ENCODE measurements around the gene ZNF786.

Gene ZNF786

DNA sequence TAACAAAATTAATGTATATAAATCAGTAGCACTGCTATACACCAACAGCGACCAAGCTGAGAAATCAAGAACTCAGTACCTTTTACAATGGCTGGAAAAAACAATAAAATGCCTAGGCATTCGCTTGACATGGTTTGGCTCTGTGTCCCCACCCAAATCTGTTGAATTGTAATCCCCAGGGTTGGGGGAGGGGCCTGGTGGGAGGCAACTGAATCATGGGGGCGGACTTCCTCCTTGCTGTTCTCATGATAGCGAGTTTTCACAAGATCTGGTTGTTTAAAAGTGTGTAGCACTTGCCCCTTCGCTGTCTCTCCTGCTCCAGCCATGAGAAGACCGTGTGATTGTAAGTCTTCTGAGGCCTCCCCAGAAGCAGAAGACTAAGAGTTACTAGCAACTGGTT lies 8.6 kb downstream of the ZNF786 start:
- no peak for DNase-seq (ENCODE audit: extremely low read depth, low read depth)
- TF ChIP-seq, protein P1, sequence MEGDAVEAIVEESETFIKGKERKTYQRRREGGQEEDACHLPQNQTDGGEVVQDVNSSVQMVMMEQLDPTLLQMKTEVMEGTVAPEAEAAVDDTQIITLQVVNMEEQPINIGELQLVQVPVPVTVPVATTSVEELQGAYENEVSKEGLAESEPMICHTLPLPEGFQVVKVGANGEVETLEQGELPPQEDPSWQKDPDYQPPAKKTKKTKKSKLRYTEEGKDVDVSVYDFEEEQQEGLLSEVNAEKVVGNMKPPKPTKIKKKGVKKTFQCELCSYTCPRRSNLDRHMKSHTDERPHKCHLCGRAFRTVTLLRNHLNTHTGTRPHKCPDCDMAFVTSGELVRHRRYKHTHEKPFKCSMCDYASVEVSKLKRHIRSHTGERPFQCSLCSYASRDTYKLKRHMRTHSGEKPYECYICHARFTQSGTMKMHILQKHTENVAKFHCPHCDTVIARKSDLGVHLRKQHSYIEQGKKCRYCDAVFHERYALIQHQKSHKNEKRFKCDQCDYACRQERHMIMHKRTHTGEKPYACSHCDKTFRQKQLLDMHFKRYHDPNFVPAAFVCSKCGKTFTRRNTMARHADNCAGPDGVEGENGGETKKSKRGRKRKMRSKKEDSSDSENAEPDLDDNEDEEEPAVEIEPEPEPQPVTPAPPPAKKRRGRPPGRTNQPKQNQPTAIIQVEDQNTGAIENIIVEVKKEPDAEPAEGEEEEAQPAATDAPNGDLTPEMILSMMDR (IDR thresholded peaks at IDR 0.05; ENCODE audit: low read depth, low read length): no peak

DNA sequence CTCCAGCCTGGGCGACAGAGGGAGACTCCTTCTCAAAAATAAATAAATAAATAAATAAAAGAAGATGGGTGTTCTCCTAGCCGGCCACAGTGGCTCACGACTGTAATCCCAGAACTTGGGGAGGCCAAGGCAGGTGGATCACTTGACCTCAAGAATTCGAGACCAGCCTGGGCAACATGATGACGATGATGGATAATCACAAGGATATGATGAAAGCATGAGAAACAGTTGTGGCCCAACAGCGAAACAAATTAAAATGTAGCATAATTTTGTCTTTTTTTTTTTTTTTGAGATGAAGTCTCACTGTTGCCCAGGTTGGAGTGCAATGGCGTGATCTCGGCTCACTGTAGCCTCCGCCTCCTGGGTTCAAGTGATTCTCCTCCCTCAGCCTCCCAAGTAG lies 12.9 kb downstream of the ZNF786 start:
- DNase-seq (ENCODE audit: extremely low read depth, low read depth): no peak
- TF ChIP-seq, protein P1 (IDR thresholded peaks at IDR 0.05; ENCODE audit: low read depth, low read length): no peak

DNA sequence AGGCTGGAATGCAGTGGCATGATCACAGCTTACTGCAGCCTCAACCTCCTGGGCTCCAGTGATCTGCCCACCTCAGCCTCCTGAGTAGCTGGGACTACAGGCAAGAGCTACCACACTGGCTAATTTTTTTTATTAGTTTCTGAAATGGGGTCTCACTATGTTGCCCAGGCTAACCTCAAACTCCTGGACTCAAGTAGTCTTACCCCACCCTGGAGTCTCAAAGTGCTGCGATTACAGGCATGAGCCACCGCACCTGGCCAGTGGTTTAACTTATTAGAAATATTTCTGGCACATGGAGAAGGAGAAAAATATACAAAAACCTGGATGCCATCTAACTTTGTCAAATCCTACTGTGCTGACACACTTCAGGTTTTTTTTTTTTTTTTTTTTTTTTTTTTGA lies 15.2 kb downstream of the ZNF786 start:
- DNase-seq (ENCODE audit: extremely low read depth, low read depth): no peak
- TF ChIP-seq, protein P1 (IDR thresholded peaks at IDR 0.05; ENCODE audit: low read depth, low read length): no peak

DNA sequence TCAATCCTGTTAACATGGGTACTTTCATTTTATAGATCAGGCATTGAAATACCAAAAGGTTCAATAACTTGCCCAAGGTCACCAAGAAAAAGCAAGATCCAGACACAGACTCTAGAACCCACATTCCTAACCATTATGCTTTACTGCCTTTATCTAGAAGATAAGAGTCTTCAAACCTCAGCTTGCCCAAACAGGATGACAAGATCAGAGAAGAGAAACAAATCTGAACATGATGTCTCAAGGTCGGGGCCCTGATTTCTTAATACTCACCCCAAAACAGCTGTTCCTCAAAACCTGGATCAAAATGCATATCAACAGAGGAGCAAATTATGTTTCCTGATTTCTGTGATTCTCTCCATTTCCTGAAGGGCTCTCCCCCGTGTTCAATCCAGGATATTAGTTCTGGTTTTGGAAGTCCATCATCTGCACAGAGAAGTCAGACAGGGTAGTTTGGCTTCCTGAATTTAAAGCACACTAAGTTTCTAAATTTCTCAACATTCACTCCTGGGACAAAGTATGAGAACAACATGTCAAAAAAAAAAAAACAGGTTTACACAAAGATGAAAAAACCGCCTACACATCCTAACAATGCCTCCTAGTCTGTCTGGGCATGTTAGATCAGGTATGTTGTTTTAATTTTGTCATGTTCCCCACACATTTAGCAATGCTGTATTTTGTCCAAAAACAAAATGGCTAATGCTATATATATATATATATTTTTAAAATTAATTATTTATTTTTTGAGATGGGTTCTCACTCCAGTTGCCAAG lies 16.2 kb downstream of the ZNF786 start:
- no peak for DNase-seq (ENCODE audit: extremely low read depth, low read depth)

DNA sequence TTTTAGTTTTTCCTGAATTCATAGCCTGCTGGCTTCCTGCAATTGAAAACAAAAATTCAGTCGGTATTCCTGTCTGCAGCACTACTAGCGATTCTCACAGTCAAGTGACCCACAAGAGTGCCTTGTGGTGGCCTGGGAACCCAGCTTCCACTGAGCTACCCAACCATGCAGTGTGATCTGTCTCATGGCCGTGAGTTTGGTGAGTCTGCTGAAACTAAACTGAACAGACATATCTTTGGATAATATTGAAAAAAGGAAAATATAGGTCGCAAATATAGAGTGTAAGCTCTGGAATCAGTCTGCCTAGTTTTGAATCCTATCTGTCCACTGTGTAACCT lies 18.1 kb downstream of the ZNF786 start:
- no peak for DNase-seq (ENCODE audit: extremely low read depth, low read depth)
- TF ChIP-seq, protein P1 (IDR thresholded peaks at IDR 0.05; ENCODE audit: low read depth, low read length): no peak

More for the DNA sequence above, 16.2 kb downstream of the ZNF786 start:
- TF ChIP-seq, protein P1 (IDR thresholded peaks at IDR 0.05; ENCODE audit: low read depth, low read length): no peak

DNA sequence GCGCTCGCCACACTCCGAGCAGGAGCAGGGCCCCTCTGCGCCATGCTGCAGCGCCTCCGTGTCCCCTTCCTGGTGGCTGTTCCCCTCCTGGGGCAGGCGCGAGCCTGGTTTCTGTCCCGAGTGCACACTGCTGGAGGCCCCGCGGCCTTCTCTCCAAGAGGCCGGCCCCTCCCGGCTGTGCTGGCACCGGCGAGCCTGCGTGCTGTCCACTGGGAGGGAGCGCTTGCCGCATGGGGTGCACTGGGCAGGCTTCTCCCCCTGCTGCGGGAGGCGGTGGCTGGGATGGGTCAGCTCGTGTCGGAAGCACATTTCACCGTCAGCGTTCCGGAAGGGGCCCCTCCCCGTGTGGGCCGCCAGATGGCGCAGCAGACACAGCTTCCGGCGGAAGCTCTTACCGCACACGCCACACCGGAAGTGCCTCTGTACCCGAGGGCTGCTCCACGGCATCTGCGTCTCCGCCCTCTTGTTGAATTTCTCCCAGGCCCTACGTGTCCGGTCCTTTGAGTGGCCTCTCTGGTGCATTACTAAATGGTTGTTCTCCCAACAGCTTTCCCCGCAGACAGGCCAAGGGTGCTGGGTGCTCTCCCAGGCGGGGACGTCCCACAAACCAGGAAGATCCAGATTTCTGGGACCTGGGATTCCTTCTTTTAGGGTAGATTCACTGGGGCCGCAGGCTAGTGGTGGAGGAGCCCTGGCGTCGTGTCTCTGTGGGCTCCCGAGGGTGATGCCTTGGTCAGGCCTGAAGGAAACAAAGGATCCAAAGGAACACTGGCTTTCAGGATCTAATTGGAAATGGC lies 18.7 kb downstream of the ZNF786 start:
- TF ChIP-seq, protein P1 (IDR thresholded peaks at IDR 0.05; ENCODE audit: low read depth, low read length): no peak
- no peak for DNase-seq (ENCODE audit: extremely low read depth, low read depth)

DNA sequence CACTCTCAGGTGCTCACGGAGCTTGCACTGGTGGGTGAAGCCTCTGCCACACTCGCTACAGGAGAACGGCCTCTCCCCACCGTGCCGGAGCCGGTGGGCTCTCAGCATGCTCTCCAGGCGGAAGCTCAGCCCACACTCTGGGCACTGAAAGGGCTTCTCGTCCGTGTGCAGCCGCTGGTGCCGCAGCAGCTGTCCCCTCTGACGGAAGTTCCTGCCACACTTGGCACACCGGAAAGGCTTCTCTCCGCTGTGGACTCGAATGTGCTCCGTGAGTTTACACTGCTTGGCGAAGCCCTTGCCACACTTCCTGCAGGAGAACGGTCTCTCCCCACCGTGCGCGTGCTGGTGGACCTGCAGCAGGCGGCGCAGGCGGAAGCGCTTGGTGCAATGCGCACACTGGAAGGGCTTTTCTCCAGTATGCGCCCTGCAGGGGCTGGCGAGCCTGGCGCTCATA lies 19.3 kb downstream of the ZNF786 start:
- DNase-seq (ENCODE audit: extremely low read depth, low read depth): no peak
- TF ChIP-seq, protein P1 (IDR thresholded peaks at IDR 0.05; ENCODE audit: low read depth, low read length): no peak

Data from AG09319 (cell line).